C4-2B (cell line): Measurements from ENCODE around the gene AREG.

Source experiments
- H3K27ac ChIP-seq: fragments of 450-650 bp; 2 replicates; pipeline ENCODE4 v1.5.1; 2017
- CTCF ChIP-seq: fragments of 450-650 bp; conservative IDR thresholded peaks from 2 replicates; pipeline ENCODE4 v1.5.1; 2017; ENCODE audit warnings: mild to moderate bottlenecking
- ZFX ChIP-seq: fragments of 450-650 bp; IDR thresholded peaks from 2 replicates; pipeline ENCODE4 v1.6.1; 2017

The AREG gene

GRCh38 chr4:74420863-74421262 lies 24.1 kb upstream of the AREG start:
- H3K27ac ChIP-seq: no peak overlapping the region
- no peak for TF ChIP-seq ZFX
- no peak for TF ChIP-seq CTCF

- H3K27ac ChIP-seq: no peak overlapping the region
- TF ChIP-seq ZFX (no peak), CTCF (no peak)
Measured at GRCh38 chr4:74423104-74423503, 21.8 kb upstream of the AREG start.

GRCh38 chr4:74424111-74424510 lies 20.8 kb upstream of the AREG start:
- H3K27ac ChIP-seq: no peak overlapping the region
- no peak for TF ChIP-seq CTCF
- no peak for TF ChIP-seq ZFX

- no peak overlapping the region for H3K27ac ChIP-seq
- TF ChIP-seq ZFX: no peak
Measured at GRCh38 chr4:74426101-74426500, 18.8 kb upstream of the AREG start.

- no peak for TF ChIP-seq ZFX
- H3K27ac ChIP-seq: no peak overlapping the region
Measured at GRCh38 chr4:74428276-74428675, 16.7 kb upstream of the AREG start.

GRCh38 chr4:74431113-74431826 lies 13.7 kb upstream of the AREG start:
- no peak for TF ChIP-seq ZFX
- no peak for TF ChIP-seq CTCF
- H3K27ac ChIP-seq: no peak overlapping the region

GRCh38 chr4:74433043-74433442 lies 11.9 kb upstream of the AREG start:
- no peak overlapping the region for H3K27ac ChIP-seq
- TF ChIP-seq CTCF: no peak
- TF ChIP-seq ZFX: no peak

GRCh38 chr4:74433541-74434172 lies 11.3 kb upstream of the AREG start:
- no peak for TF ChIP-seq CTCF
- TF ChIP-seq ZFX: no peak
- H3K27ac ChIP-seq: no peak overlapping the region
